Renal cortex interstitium (tissue), 11 donors: ENCODE measurements around the gene FAM184B. TPM values are rescaled to one million over a fixed set of nuclear protein-coding genes. Genes with fewer than 3 reads are reported as not detected.

Experiments used
- DNase-seq, 11 donors: peaks; one replicate each; pipeline ENCODE4 v3.0.0-alpha.2; 2013; ENCODE audit warnings: low read depth in 9 of 11, low spot score in 4 of 11; ENCODE audit errors: extremely low read depth in 1 of 11
- polyA plus RNA-seq, 3 donors: library from polyadenylated mRNA; unstranded; fragments of 120-200 nt; gene quantifications; one replicate each; pipeline ENCODE4 v1.2.1, GENCODE V29; 2013; ENCODE audit not compliant: insufficient read length in 3 of 3

The FAM184B gene
- polyA plus RNA-seq, 3 donors = 0.42 to 0.89 (median 0.60) TPM

DNA sequence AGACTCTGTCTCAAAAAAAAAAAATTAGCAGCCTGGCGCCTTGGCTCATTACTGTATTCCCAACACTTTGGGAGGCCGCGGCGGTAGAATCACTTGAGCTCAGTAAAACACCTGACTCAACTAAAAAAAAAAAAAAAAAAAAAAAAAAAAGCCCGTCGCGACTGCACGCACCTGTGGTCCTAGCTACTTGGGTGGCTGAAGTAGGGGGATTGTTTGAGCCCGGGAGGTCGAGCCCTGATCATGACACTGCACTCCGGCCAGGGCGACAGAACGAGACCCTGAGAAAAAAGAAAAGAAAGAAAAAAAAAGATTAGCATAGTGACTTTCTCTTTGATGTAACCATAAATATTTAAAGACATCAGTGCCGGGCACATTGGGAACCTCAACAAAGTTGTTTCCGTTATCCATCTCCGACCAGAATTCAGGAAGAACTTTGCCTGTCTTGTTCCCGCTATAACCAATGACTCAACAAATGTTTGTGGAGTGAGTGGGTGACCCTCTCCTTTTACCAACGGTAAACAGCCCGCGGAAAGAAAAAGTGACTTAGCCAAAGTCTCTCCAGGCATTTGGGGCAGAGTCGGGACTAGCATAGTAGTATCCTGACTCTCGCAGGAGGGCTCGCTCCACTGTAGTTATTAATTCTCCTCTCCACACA, 167.5 kb downstream of the FAM184B start:
- DNase-seq = peak in 2 of 11 donors; percentile 10 to 11

GRCh38 chr4:17605236-17605635, 176.2 kb downstream of the FAM184B start:
- DNase-seq = no peak

DNA sequence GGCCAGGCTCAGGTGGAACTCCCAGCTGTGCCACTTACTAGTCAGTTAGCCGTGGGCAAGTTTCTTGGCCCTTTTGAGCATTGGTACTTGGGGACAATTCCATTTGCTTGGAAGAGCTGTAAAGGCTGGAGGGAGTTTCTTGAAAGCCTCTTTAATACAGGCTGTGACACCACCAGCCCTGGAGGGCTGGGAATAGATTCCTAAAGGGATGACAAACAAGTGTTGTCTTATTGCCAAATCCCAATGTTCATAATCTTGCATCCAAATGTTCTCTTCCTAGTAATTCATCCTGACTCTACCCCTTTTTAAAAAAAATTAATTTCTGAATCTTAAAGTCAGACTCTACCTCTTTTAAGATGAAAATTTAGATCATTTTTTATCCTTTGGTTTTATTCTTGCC, 181.6 kb downstream of the FAM184B start:
- no peak for DNase-seq

- peak in 1 of 11 donors; percentile 2 for DNase-seq
Observed at GRCh38 chr4:17597517-17597916, 183.9 kb downstream of the FAM184B start.

GRCh38 chr4:17595471-17596005, 185.9 kb downstream of the FAM184B start:
- DNase-seq = no peak

DNA sequence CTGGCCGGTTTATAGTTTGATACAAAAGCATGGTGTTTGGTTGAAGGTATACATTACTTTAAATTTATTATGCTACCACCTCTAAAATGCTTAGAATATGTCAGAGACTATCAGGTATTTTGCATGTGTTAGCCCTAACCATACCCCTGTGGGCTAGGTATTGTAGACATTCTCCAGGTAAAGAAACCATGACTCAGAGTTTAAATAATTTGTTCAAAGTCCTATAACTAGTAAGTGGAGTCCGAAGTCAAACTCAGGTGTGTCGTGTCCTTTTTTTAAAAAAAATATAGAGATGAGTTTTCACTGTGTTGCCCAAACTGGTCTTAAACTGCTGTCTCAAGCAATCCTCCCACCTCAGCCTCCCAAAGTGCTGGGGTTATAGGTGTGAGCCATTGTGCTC, 192.1 kb downstream of the FAM184B start:
- DNase-seq = no peak

GRCh38 chr4:17587094-17587822, 194.2 kb downstream of the FAM184B start:
- no peak for DNase-seq

- DNase-seq = no peak
Observed at GRCh38 chr4:17584521-17585213, 196.8 kb downstream of the FAM184B start.

GRCh38 chr4:17583941-17584340, 197.5 kb downstream of the FAM184B start:
- DNase-seq = no peak

DNA sequence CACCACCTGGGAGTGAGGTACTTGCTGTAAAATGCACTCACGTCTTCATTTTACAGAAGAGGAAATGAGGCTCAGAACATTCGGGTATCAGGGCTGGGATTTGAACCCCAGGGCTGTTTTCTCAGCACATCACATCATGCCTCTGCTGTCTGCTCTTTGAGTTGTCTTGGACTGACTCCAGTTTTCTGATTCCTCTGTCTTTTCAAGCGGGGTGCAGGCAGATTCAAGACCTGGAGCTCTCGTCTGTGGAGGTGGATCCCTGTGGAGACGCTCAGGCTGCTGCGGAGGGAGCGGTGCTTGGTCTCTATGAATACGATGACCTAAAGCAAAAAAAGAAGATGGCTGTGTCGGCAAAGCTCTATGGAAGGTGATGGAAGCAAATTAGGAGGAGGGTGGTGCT, 198.1 kb downstream of the FAM184B start:
- DNase-seq = no peak

GRCh38 chr4:17580969-17581368, 200.5 kb downstream of the FAM184B start:
- DNase-seq = no peak

Other genes starting within 250 kb of the FAM184B start
- 10 to 100 TPM; 66.7 to 82.7 (median 71.2) TPM for gene LAP3, start 204.4 kb downstream of the FAM184B start, polyA plus RNA-seq
- gene MED28, start 167.0 kb downstream of the FAM184B start, polyA plus RNA-seq = 10 to 100 TPM; 62.0 to 68.5 (median 66.2) TPM
- gene DCAF16, start 29.1 kb upstream of the FAM184B start, polyA plus RNA-seq = 10 to 100 TPM; 43.2 to 84.4 (median 54.5) TPM
- 10 to 100 TPM; 23.4 to 39.8 (median 29.7) TPM for gene NCAPG, start 29.4 kb upstream of the FAM184B start, polyA plus RNA-seq
- gene LCORL, start 240.1 kb upstream of the FAM184B start, polyA plus RNA-seq = 10 to 100 TPM; 22.0 to 28.9 (median 28.5) TPM